Spleen (tissue), 11 donors: Measurements from ENCODE around the gene UST. TPM values are rescaled to one million over a fixed set of nuclear protein-coding genes. Genes with fewer than 3 reads are reported as not detected.

Experiments
- DNase-seq: peaks from one replicate; pipeline ENCODE4 v3.0.0-alpha.2; 2020
- H3K27ac ChIP-seq, 8 donors: fragments of 200-600 bp; sonication (generic) in 7 of 8; 1 replicate in 4 of 8; 2 replicates in 4 of 8; pipeline versions ENCODE4 v1.5.0 to v1.8.0; 2016 to 2021; ENCODE audit warnings: inconsistent platforms in 4 of 8, mild to moderate bottlenecking in 4 of 8, moderate library complexity in 1 of 8
- H3K27me3 ChIP-seq, 7 donors: fragments of 200-600 bp; sonication (generic) in 6 of 7; replicated peaks in 1 of 7; 1 replicate in 4 of 7; 2 replicates in 3 of 7; pipeline versions ENCODE4 v1.5.0 to v1.8.0; 2016 to 2021; ENCODE audit warnings: inconsistent platforms in 3 of 7, mild to moderate bottlenecking in 1 of 7
- H3K36me3 ChIP-seq, 6 donors: fragments of 200-600 bp; sonication (generic) in 5 of 6; 1 replicate in 4 of 6; 2 replicates in 2 of 6; pipeline versions ENCODE4 v1.5.0 to v1.8.0; 2016 to 2021; ENCODE audit warnings: inconsistent platforms in 2 of 6
- H3K4me1 ChIP-seq, 6 donors: fragments of 200-600 bp; sonication (generic) in 5 of 6; 1 replicate in 3 of 6; 2 replicates in 3 of 6; pipeline versions ENCODE4 v1.5.0 to v1.8.0; 2016 to 2021; ENCODE audit warnings: inconsistent platforms in 3 of 6
- H3K4me3 ChIP-seq, 8 donors: fragments of 200-600 bp; sonication (generic) in 7 of 8; 1 replicate in 4 of 8; 2 replicates in 4 of 8; pipeline versions ENCODE4 v1.5.0 to v1.8.0; 2016 to 2021; ENCODE audit warnings: inconsistent platforms in 4 of 8, mild to moderate bottlenecking in 4 of 8, moderate library complexity in 2 of 8
- H3K9me3 ChIP-seq, 8 donors: fragments of 200-600 bp; sonication (generic) in 7 of 8; 1 replicate in 4 of 8; 2 replicates in 4 of 8; pipeline versions ENCODE4 v1.5.0 to v1.8.0; 2016 to 2021; ENCODE audit warnings: inconsistent platforms in 4 of 8
- CTCF ChIP-seq, 11 experiments: fragments of 200-600 bp in 7 of 11; fragments of 450-650 bp in 4 of 11; sonication (generic) in 4 of 11; IDR thresholded peaks in 8 of 11; conservative IDR thresholded peaks in 3 of 11; 1 replicate in 7 of 11; 2 replicates in 4 of 11; pipeline versions ENCODE4 v1.4.0 to v1.8.0; 2016 to 2021; ENCODE audit warnings: antibody characterized with exemption in 11 of 11, inconsistent platforms in 4 of 11, mild to moderate bottlenecking in 1 of 11
- POLR2A ChIP-seq, 3 donors: fragments of 450-650 bp; IDR thresholded peaks; one replicate each; pipeline ENCODE4 v1.5.1; 2017; ENCODE audit warnings: antibody characterized with exemption in 3 of 3, mild to moderate bottlenecking in 1 of 3
- POLR2AphosphoS5 ChIP-seq, 3 donors: sonication (generic); formaldehyde crosslinking; IDR thresholded peaks; one replicate each; pipeline ENCODE4 v1.5.1; 2017; ENCODE audit warnings: antibody characterized with exemption in 3 of 3
- WGBS, 5 donors: extraction: QIAGEN DNeasy Blood & Tissue Kit in 3 of 5; methylation state at CpG; one replicate each; pipeline versions ENCODE4 v1.1.5 to v1.1.7; 2013 to 2018; 5-methylcytosine and 5-hydroxymethylcytosine counted together
- intact Hi-C: fragments of 100-400 bp; cut with DNase I; formaldehyde crosslinking; loops from one replicate; pipeline ENCODE4 v1.15.0; 2023; ENCODE audit warnings: low total_unique reads
- polyA plus RNA-seq, 3 donors: library from polyadenylated mRNA; stranded (reverse); fragments of 200-250 nt; gene quantifications; one replicate each; pipeline ENCODE4 v1.2.1, GENCODE V29; 2013
- total RNA-seq, 7 donors: library from RNA; depleted of rRNA in 3 of 7; stranded (reverse); fragments of >200 nt in 3 of 7; fragmentation: NEBNext Ultra II Directional in 4 of 7; extraction: Animal tissue kit (Norgen Biotek cat#: 25700) in 4 of 7; gene quantifications; one replicate each; pipeline versions ENCODE4 v1.1.0 to v1.2.1, GENCODE V29; 2016 to 2021
- donor health status: healthy with polysubstance abuse.
- donor health status: DM: no; HTN: no; CAD: no; lungs with moderate emphysema.
- donor health status: DM: no; HTN: no; CAD: no.
- donor health status: Bipolar disorder and iron deficiency.
- donor health status: healthy.
- donor health status: DM: no; HTN: no; CAD: no.
- donor health status: DM: yes; HTN: yes; CAD: no.

UST gene
- total and polyA plus RNA-seq, 10 donors, result 6.4 to 26.8 (median 14.4) TPM

GRCh38 chr6:149107520-149107919, 360.7 kb downstream of the UST start:
- no peaks in the 10 kb centered on the region for H3K36me3 ChIP-seq
- TF ChIP-seq POLR2A (IDR thresholded peaks at IDR 0.05) (no peak), CTCF (IDR thresholded peaks at IDR 0.05 in 8 of 11, conservative IDR thresholded peaks at IDR 0.05 in 3 of 11) (no peak), POLR2AphosphoS5 (IDR thresholded peaks at IDR 0.05) (no peak)
- no peaks in the 10 kb centered on the region for H3K27me3 ChIP-seq
- no peak overlapping the region for H3K4me3 ChIP-seq
- WGBS, 5 donors, result 86 to 95% (median 93%) methylated on average over 5 of the region's 5 CpGs
- H3K9me3 ChIP-seq, result no peaks in the 10 kb centered on the region
- H3K27ac ChIP-seq, result no peak overlapping the region
- intact Hi-C loops, result no loop called here
- no peak for DNase-seq
- H3K4me1 ChIP-seq, result peaks cover 0 to 21% (median 13%) of the 10 kb centered on the region in 6 donors

GRCh38 chr6:149108038-149108748, 361.4 kb downstream of the UST start:
- Histone ChIP-seq H3K4me3 (no peak overlapping the region), H3K4me1 (peaks cover 0 to 27% (median 19%) of the 10 kb centered on the region in 6 donors), H3K9me3 (peaks cover 0 to 3% (median 0%) of the 10 kb centered on the region in 8 donors), H3K36me3 (no peaks in the 10 kb centered on the region), H3K27ac (no peak overlapping the region), H3K27me3 (no peaks in the 10 kb centered on the region)
- no peak for DNase-seq
- no peak for TF ChIP-seq POLR2AphosphoS5 (IDR thresholded peaks at IDR 0.05)
- no peak for TF ChIP-seq POLR2A (IDR thresholded peaks at IDR 0.05)
- intact Hi-C loops, result no loop called here
- WGBS, 5 donors, result 88 to 98% (median 92%) methylated on average over 5 of the region's 5 CpGs

- DNase-seq, result no peak
- 87 to 100% (median 93%) methylated on average over 2 to 3 of the region's 3 CpGs for WGBS, 5 donors
- no peaks in the 10 kb centered on the region for H3K27me3 ChIP-seq
- peaks cover 0 to 27% (median 19%) of the 10 kb centered on the region in 6 donors for H3K4me1 ChIP-seq
- no peak overlapping the region for H3K4me3 ChIP-seq
- TF ChIP-seq CTCF (IDR thresholded peaks at IDR 0.05 in 8 of 11, conservative IDR thresholded peaks at IDR 0.05 in 3 of 11) (no peak), POLR2AphosphoS5 (IDR thresholded peaks at IDR 0.05) (no peak), POLR2A (IDR thresholded peaks at IDR 0.05) (no peak)
- no peak overlapping the region for H3K27ac ChIP-seq
- peaks cover 0 to 7% (median 0%) of the 10 kb centered on the region in 8 donors for H3K9me3 ChIP-seq
- intact Hi-C loops, result no loop called here
- no peaks in the 10 kb centered on the region for H3K36me3 ChIP-seq
Measured at GRCh38 chr6:149108749-149109100, 361.9 kb downstream of the UST start.

- intact Hi-C loops, result no loop called here
- WGBS, 5 donors, result 77 to 82% (median 81%) methylated on average over 5 of the region's 5 CpGs
- DNase-seq, result no peak
- Histone ChIP-seq H3K9me3 (peaks cover 0 to 7% (median 0%) of the 10 kb centered on the region in 8 donors), H3K27ac (no peak overlapping the region), H3K4me1 (peaks cover 0 to 27% (median 19%) of the 10 kb centered on the region in 6 donors), H3K27me3 (no peaks in the 10 kb centered on the region), H3K4me3 (no peak overlapping the region), H3K36me3 (no peaks in the 10 kb centered on the region)
- TF ChIP-seq CTCF (IDR thresholded peaks at IDR 0.05 in 8 of 11, conservative IDR thresholded peaks at IDR 0.05 in 3 of 11), result no peak
- no peak for TF ChIP-seq POLR2AphosphoS5 (IDR thresholded peaks at IDR 0.05)
- TF ChIP-seq POLR2A (IDR thresholded peaks at IDR 0.05), result no peak
Measured at GRCh38 chr6:149109397-149110070, 362.7 kb downstream of the UST start.
